Adrenal gland (tissue), 5 donors: ENCODE data around the gene LLGL2.

Experiments used
- POLR2A ChIP-seq, 2 donors: fragments of 450-650 bp; IDR thresholded peaks; one replicate each; pipeline ENCODE4 v1.6.1; 2017; ENCODE audit warnings: antibody characterized with exemption in 2 of 2, mild to moderate bottlenecking in 2 of 2, moderate library complexity in 1 of 2
- TF ChIP-seq, protein P1 (sequence below), 6 experiments: fragments of 450-650 bp in 4 of 6; fragments of 200-600 bp in 2 of 6; sonication (generic) in 1 of 6; IDR thresholded peaks; 1 replicate in 5 of 6; 2 replicates in 1 of 6; pipeline versions ENCODE4 v1.5.1 to v1.8.0; 2016 to 2021; ENCODE audit warnings: antibody characterized with exemption in 6 of 6, mild to moderate bottlenecking in 2 of 6, moderate library complexity in 1 of 6
- donor health status: DM: no; HTN: no; CAD: no.

DNA sequence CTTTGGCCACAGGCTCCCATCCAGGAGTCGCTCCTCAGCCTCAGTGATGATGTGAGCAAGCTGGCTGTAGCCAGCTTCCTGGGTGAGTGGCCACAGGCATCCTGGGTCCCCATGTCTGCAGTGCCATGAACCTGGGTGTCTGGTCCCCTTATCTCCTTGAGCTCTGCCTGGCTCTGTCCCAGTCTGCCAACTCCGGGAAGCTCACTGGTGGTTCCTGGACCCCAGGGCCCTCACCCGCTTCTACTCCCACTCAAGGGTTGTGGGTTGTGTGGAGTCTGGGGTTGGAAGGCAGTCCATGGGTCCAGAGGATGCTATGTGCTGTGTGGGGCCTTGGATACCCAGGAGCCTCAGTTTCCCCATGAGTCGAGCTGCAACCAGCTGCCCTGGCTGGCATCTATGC lies 96.0 kb downstream of the LLGL2 start:
- TF ChIP-seq, protein P1, sequence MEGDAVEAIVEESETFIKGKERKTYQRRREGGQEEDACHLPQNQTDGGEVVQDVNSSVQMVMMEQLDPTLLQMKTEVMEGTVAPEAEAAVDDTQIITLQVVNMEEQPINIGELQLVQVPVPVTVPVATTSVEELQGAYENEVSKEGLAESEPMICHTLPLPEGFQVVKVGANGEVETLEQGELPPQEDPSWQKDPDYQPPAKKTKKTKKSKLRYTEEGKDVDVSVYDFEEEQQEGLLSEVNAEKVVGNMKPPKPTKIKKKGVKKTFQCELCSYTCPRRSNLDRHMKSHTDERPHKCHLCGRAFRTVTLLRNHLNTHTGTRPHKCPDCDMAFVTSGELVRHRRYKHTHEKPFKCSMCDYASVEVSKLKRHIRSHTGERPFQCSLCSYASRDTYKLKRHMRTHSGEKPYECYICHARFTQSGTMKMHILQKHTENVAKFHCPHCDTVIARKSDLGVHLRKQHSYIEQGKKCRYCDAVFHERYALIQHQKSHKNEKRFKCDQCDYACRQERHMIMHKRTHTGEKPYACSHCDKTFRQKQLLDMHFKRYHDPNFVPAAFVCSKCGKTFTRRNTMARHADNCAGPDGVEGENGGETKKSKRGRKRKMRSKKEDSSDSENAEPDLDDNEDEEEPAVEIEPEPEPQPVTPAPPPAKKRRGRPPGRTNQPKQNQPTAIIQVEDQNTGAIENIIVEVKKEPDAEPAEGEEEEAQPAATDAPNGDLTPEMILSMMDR (IDR thresholded peaks at IDR 0.05) = no peak
- TF ChIP-seq POLR2A (IDR thresholded peaks at IDR 0.05) = no peak
